ENCODE measurements around the gene FCGR1A. TPM values are rescaled to one million over a fixed set of nuclear protein-coding genes. Genes with fewer than 3 reads are reported as not detected.

The FCGR1A gene
- not detected in 2 replicates for total RNA-seq

GRCh38 chr1:149782600-149782999 is at the start of gene FCGR1A:
Gene FCGR1A, plus strand, starts transcription at chr1:149782694. Its CDS starts 50 bp downstream, at chr1:149782744.

Other genes with a start within 250 kb of the FCGR1A start
- not detected in 2 replicates for gene PPIAL4C, start 198.8 kb upstream of the FCGR1A start, total RNA-seq
- gene BOLA1, start 116.9 kb downstream of the FCGR1A start, total RNA-seq: 7.8 and 8.4 TPM in 2 replicates
- gene SV2A, start 135.2 kb downstream of the FCGR1A start, total RNA-seq: 23.8 and 27.3 TPM in 2 replicates
- gene SF3B4, start 145.1 kb downstream of the FCGR1A start, total RNA-seq: 10.7 and 12.9 TPM in 2 replicates
- 12.0 and 15.1 TPM in 2 replicates for gene MTMR11, start 154.2 kb downstream of the FCGR1A start, total RNA-seq
- 17.7 and 24.7 TPM in 2 replicates for gene OTUD7B, start 228.0 kb downstream of the FCGR1A start, total RNA-seq

All from hair follicle dermal papilla cell (primary cell).